ENCODE results near the gene BOLA3.

BOLA3 gene

DNA sequence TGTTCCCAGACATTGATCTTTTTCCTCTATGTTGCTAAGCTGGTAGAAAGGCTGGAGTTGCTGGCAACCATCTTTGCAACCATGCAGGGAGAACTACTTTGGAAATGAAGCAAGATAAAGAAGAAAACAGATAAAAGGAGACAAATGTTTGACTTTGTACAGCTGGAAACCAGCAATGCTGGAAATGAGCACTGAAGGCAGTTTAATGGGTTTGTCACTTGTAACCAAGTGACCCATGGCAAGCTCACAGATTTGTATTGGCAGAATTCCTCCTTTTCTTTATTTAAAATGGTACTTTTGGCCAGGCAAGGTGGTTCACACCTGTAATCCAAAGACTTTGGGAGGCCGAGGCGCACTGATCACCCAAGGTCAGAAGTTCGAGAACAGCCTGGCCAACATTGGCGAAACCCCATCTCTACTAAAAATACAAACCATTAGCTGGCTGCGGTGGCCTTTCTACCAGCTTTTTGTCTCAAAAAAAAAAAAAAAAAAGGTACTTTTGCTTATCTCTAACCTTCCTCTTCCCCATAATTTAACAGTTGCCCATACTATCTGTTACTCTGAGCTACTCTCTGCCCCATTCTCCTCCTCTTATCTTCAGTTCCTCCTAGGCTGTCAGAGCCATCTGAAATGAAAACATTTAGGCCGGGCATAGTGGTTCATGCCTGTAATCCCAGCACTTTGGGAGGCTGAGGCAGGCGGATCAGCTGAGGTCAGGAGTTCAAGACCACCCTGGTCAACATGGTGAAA, 2.0 kb upstream of the BOLA3 start:
- H3K4me3 ChIP-seq (ENCODE audit: control insufficient read depth, low read depth, low read length), result no peak overlapping the region
- TF ChIP-seq CTCF (conservative IDR thresholded peaks at IDR 0.05; ENCODE audit: control insufficient read depth, insufficient read depth, low read depth, low read length), result no peak
- DNase-seq (ENCODE audit: low read depth), result no peak

- H3K4me3 ChIP-seq (ENCODE audit: control insufficient read depth, low read depth, low read length), result no peak overlapping the region
These were observed 1.5 kb upstream of the BOLA3 start for GRCh38 chr2:74149247-74149525.

GRCh38 chr2:74148457-74149246, 940 bp upstream of the BOLA3 start:
- peak; percentile 7 for DNase-seq (ENCODE audit: low read depth)
- TF ChIP-seq CTCF (conservative IDR thresholded peaks at IDR 0.05; ENCODE audit: control insufficient read depth, insufficient read depth, low read depth, low read length), result no peak
- H3K4me3 ChIP-seq (ENCODE audit: control insufficient read depth, low read depth, low read length), result peak overlapping the region; percentile 85

More at GRCh38 chr2:74149247-74149525, 1.5 kb upstream of the BOLA3 start:
- TF ChIP-seq CTCF (conservative IDR thresholded peaks at IDR 0.05; ENCODE audit: control insufficient read depth, insufficient read depth, low read depth, low read length), result no peak
- no peak for DNase-seq (ENCODE audit: low read depth)

DNA sequence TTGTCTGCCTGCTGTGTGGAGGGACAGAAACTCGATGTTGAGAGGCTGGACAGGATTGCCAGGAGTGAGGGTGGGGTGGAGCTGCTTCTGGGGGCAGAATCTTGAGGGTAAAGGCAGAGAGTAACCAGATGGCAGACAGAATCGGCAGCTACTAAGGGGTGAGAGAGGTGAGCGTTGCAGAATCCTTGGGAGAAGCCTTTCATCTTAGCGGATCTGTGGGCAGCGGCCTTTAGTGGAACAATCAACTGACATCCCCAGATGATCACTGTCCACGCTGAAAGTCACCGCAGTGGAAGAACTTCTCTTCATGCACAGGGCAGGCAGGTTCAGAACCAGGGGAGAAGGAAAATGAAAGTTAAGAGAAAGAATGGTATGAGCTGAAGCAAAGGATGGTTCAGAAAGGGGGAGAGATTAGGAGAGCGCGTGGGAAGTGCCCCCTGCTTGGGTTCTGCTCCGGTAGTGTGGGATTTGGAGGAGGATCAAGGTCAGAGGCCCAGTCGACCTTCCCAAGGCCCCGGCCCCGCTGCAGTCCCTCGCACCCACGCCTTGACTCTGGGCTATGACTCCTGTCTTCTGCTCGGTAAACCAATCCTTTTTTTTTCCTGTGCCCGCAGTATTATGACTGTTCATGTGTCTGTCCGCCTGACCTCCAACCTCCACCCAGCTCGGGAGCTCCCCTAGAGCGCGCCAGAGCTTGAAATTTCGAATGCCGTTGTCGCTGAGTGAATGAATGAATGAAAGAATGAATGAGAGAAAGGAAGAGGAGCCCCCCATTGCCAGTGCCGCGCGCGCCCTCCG, 584 bp downstream of the BOLA3 start:
- H3K4me3 ChIP-seq (ENCODE audit: control insufficient read depth, low read depth, low read length), result peak overlapping the region; percentile 85
- peak; percentile 55 for DNase-seq (ENCODE audit: low read depth)
- TF ChIP-seq CTCF (conservative IDR thresholded peaks at IDR 0.05; ENCODE audit: control insufficient read depth, insufficient read depth, low read depth, low read length), result no peak

GRCh38 chr2:74142340-74142739, 5.4 kb downstream of the BOLA3 start:
- H3K4me3 ChIP-seq (ENCODE audit: control insufficient read depth, low read depth, low read length), result no peak overlapping the region
- peak; percentile 14 for DNase-seq (ENCODE audit: low read depth)
- TF ChIP-seq CTCF (conservative IDR thresholded peaks at IDR 0.05; ENCODE audit: control insufficient read depth, insufficient read depth, low read depth, low read length), result peak; percentile 23

- H3K4me3 ChIP-seq (ENCODE audit: control insufficient read depth, low read depth, low read length), result no peak overlapping the region
- DNase-seq (ENCODE audit: low read depth), result no peak
- peak; percentile 17 for TF ChIP-seq CTCF (conservative IDR thresholded peaks at IDR 0.05; ENCODE audit: control insufficient read depth, insufficient read depth, low read depth, low read length)
These were observed 8.9 kb downstream of the BOLA3 start for GRCh38 chr2:74138600-74139323.
